Measurements from ENCODE around the gene CMPK2. TPM values are rescaled to one million over a fixed set of nuclear protein-coding genes. Genes with fewer than 3 reads are reported as not detected.
A peak's percentile ranks its signal among the peaks of the same experiment; 100 is the strongest.

CMPK2 gene
- total and polyA plus RNA-seq, 7 donors: 1.8 to 26.1 (median 9.3) TPM

DNA sequence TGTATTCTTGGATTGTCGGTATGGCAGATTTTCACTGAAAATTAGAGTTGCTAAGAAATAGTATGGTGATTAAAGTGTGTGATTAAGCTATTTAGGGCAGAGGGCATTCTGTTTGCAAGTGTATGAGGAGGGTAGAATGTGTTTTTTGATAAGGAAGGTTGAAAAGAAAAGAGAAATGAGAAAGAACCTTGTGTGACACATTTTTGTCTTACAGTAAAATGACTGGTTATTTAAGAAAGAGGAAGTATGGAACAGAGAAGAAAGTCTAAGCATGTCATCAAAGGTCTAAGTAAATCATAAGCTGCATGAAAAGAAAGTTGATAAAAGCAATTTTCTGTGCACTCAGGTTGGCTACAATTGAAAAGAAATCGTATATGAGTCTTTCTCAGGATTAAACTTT is 6.7 kb upstream of the CMPK2 start:
- no peak for DNase-seq
- Histone ChIP-seq H3K27ac (no peak overlapping the region), H3K36me3 (no peaks in the 10 kb centered on the region), H3K4me1 (peaks cover 0 to 6% (median 2%) of the 10 kb centered on the region in 4 donors), H3K9me3 (no peaks in the 10 kb centered on the region), H3K4me3 (no peak overlapping the region), H3K27me3 (no peaks in the 10 kb centered on the region)
- TF ChIP-seq POLR2AphosphoS5 (IDR thresholded peaks at IDR 0.05): no peak
- no peak for TF ChIP-seq POLR2A (IDR thresholded peaks at IDR 0.05)
- TF ChIP-seq CTCF (IDR thresholded peaks at IDR 0.05): no peak
- no peak for TF ChIP-seq EP300 (IDR thresholded peaks at IDR 0.05)
- intact Hi-C loops (cut with DNase I): no loop called here
- 65 to 86% methylated on average over 2 of the region's 2 CpGs for WGBS, 2 donors

GRCh38 chr2:6866982-6867381 is 1.3 kb upstream of the CMPK2 start:
- DNase-seq: no peak
- Histone ChIP-seq H3K4me3 (no peak overlapping the region), H3K36me3 (peaks cover 0 to 5% (median 0%) of the 10 kb centered on the region in 4 donors), H3K27me3 (no peaks in the 10 kb centered on the region), H3K9me3 (no peaks in the 10 kb centered on the region), H3K27ac (no peak overlapping the region), H3K4me1 (peaks cover 0 to 18% (median 15%) of the 10 kb centered on the region in 4 donors)
- no peak for TF ChIP-seq EP300 (IDR thresholded peaks at IDR 0.05)
- TF ChIP-seq CTCF (IDR thresholded peaks at IDR 0.05): no peak
- 67 to 85% methylated on average over 7 of the region's 7 CpGs for WGBS, 2 donors
- intact Hi-C loops (cut with DNase I): no loop called here

DNA sequence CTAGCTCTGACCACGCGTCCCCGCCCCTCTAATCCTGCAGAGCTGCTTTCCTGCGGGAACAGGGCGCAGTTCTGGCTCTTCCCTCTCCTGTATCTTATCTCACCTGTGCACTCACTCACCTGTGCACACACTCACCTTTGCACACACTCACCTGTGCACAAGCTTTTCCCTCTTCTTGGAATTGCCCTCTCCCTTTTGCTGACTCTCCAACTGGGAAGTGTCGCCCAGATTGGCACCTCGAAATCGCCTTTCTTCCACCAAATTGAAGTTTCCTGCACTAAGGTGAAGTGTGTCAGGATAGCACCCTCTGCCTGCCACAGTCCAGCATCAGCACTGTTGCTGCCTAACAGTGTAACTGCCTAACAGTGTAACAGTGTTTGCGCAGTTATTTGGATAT is 566 bp upstream of the CMPK2 start:
- peak overlapping the region; percentile 49 to 84 (median 73) for H3K4me3 ChIP-seq
- peak overlapping the region; percentile 78 to 90 (median 86) for H3K27ac ChIP-seq
- intact Hi-C loops (cut with DNase I): no loop called here
- peaks cover 0 to 12% (median 0%) of the 10 kb centered on the region in 4 donors for H3K36me3 ChIP-seq
- WGBS, 2 donors: 3 to 5% methylated on average over 9 of the region's 9 CpGs
- H3K27me3 ChIP-seq: no peaks in the 10 kb centered on the region
- H3K9me3 ChIP-seq: no peaks in the 10 kb centered on the region
- TF ChIP-seq POLR2A (IDR thresholded peaks at IDR 0.05): no peak
- no peak for TF ChIP-seq EP300 (IDR thresholded peaks at IDR 0.05)
- TF ChIP-seq CTCF (IDR thresholded peaks at IDR 0.05): peak in 2 of 4 experiments; percentile 14 to 23
- TF ChIP-seq POLR2AphosphoS5 (IDR thresholded peaks at IDR 0.05): no peak
- peak; percentile 64 for DNase-seq
- H3K4me1 ChIP-seq: peaks cover 0 to 18% (median 15%) of the 10 kb centered on the region in 4 donors

GRCh38 chr2:6864923-6865345 is 773 bp downstream of the CMPK2 start:
- Histone ChIP-seq H3K27me3 (no peaks in the 10 kb centered on the region), H3K27ac (peak overlapping the region; percentile 78 to 90 (median 86)), H3K9me3 (no peaks in the 10 kb centered on the region), H3K4me1 (peaks cover 0 to 18% (median 15%) of the 10 kb centered on the region in 4 donors), H3K36me3 (peaks cover 0 to 24% (median 1%) of the 10 kb centered on the region in 4 donors), H3K4me3 (peak overlapping the region; percentile 49 to 84 (median 73))
- intact Hi-C loops (cut with DNase I): no loop called here
- DNase-seq: peak; percentile 68
- TF ChIP-seq POLR2AphosphoS5 (IDR thresholded peaks at IDR 0.05) (no peak), POLR2A (IDR thresholded peaks at IDR 0.05) (no peak), CTCF (IDR thresholded peaks at IDR 0.05) (no peak), EP300 (IDR thresholded peaks at IDR 0.05) (no peak)
- WGBS, 2 donors: 3 to 4% methylated on average over 37 of the region's 37 CpGs

DNA sequence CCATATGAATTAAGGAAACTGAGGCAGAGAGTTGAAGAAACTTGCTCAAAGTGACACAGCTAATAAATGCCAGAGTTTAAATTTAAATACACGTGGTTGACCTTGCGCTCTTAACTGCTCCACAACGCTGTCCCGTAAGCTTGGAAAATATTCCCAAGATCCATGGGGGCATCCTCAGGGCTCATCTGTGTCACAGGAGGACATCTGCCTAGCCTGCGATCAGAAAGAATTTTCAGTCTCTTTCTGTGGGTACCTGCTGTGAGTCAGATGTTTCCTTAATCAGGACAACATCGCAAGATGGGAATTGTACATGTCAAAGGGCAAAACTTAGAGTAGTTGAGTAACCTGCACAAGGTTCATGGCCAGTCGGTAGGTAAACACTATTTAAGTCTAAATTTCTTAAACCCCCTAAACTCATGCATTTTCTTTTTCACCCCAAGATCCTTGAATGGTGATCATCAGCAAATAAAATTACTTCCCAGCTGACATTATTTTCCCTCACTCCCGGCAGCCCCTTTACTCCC is 1.4 kb downstream of the CMPK2 start:
- peak overlapping the region in 1 of 4 donors; percentile 84 for H3K4me3 ChIP-seq
- H3K27ac ChIP-seq: peak overlapping the region in 3 of 4 donors; percentile 78 to 90 (median 88)
- TF ChIP-seq CTCF (IDR thresholded peaks at IDR 0.05) (no peak), EP300 (IDR thresholded peaks at IDR 0.05) (no peak), POLR2A (IDR thresholded peaks at IDR 0.05) (no peak), POLR2AphosphoS5 (IDR thresholded peaks at IDR 0.05) (no peak)
- no peaks in the 10 kb centered on the region for H3K27me3 ChIP-seq
- no peak for DNase-seq
- 64 to 71% methylated on average over 8 of the region's 8 CpGs for WGBS, 2 donors
- H3K9me3 ChIP-seq: no peaks in the 10 kb centered on the region
- intact Hi-C loops (cut with DNase I): no loop called here
- H3K36me3 ChIP-seq: peaks cover 0 to 30% (median 5%) of the 10 kb centered on the region in 4 donors
- peaks cover 0 to 18% (median 15%) of the 10 kb centered on the region in 4 donors for H3K4me1 ChIP-seq

All from sigmoid colon (tissue), 7 donors.